Measurements from ENCODE around the gene PERM1.
"Not testable (repeated sequence)": the region's sequence is repeated elsewhere in the genome, so short reads cannot be mapped to it uniquely, and the experiment has no call there.

The PERM1 gene

GRCh38 chr1:981955-982558 lies at the start of gene PERM1:
PERM1 (minus strand) TSS chr1:982093; CDS start chr1:981029, 1,064 bp downstream.
- no peak for DNase-seq (ENCODE audit: low read depth in 1 of 2, low spot score in 1 of 2)

GRCh38 chr1:1030867-1031658 lies 49.2 kb upstream of the PERM1 start:
- DNase-seq (ENCODE audit: low read depth in 1 of 2, low spot score in 1 of 2): not testable (repeated sequence)

- no peak for DNase-seq (ENCODE audit: low read depth in 1 of 2, low spot score in 1 of 2)
These were observed 45.9 kb upstream of the PERM1 start for GRCh38 chr1:1027791-1028190.

- DNase-seq (ENCODE audit: low read depth in 1 of 2, low spot score in 1 of 2): no peak
These were observed 44.9 kb upstream of the PERM1 start for GRCh38 chr1:1026599-1027413.

- no peak for DNase-seq (ENCODE audit: low read depth in 1 of 2, low spot score in 1 of 2)
These were observed 43.8 kb upstream of the PERM1 start for GRCh38 chr1:1025730-1026129.

GRCh38 chr1:1024771-1025699 lies 43.1 kb upstream of the PERM1 start:
- DNase-seq (ENCODE audit: low read depth in 1 of 2, low spot score in 1 of 2): no peak

GRCh38 chr1:1024149-1024770 lies 42.4 kb upstream of the PERM1 start:
- DNase-seq (ENCODE audit: low read depth in 1 of 2, low spot score in 1 of 2): no peak

GRCh38 chr1:1023700-1024099 lies 41.8 kb upstream of the PERM1 start:
- DNase-seq (ENCODE audit: low read depth in 1 of 2, low spot score in 1 of 2): no peak

GRCh38 chr1:1022302-1023009 lies 40.6 kb upstream of the PERM1 start:
- DNase-seq (ENCODE audit: low read depth in 1 of 2, low spot score in 1 of 2): no peak

GRCh38 chr1:1021920-1022259 lies 40.0 kb upstream of the PERM1 start:
- no peak for DNase-seq (ENCODE audit: low read depth in 1 of 2, low spot score in 1 of 2)

- no peak for DNase-seq (ENCODE audit: low read depth in 1 of 2, low spot score in 1 of 2)
These were observed 39.4 kb upstream of the PERM1 start for GRCh38 chr1:1021010-1021919.

- no peak for DNase-seq (ENCODE audit: low read depth in 1 of 2, low spot score in 1 of 2)
These were observed 38.6 kb upstream of the PERM1 start for GRCh38 chr1:1020415-1021009.

- DNase-seq (ENCODE audit: low read depth in 1 of 2, low spot score in 1 of 2): no peak
These were observed 38.1 kb upstream of the PERM1 start, which contains the start of gene AGRN for GRCh38 chr1:1020000-1020404. AGRN (plus strand) TSS chr1:1020120; CDS start chr1:1020173, 53 bp downstream.

GRCh38 chr1:1019122-1019999 lies 37.5 kb upstream of the PERM1 start:
- DNase-seq (ENCODE audit: low read depth in 1 of 2, low spot score in 1 of 2): peak; percentile 59 to 71

GRCh38 chr1:1018321-1018685 lies 36.4 kb upstream of the PERM1 start:
- DNase-seq (ENCODE audit: low read depth in 1 of 2, low spot score in 1 of 2): not testable (repeated sequence)

- not testable (repeated sequence) for DNase-seq (ENCODE audit: low read depth in 1 of 2, low spot score in 1 of 2)
These were observed 35.8 kb upstream of the PERM1 start for GRCh38 chr1:1017397-1018320.
